ACC112 (cell line): Measurements from ENCODE around the gene DNAH10.

Source experiments
- H2AFZ ChIP-seq: fragments of 200-600 bp; sonication (generic); one replicate; pipeline ENCODE4 v1.6.0; 2017; ENCODE audit warnings: antibody characterized with exemption, low read length; ENCODE audit not compliant: unreplicated experiment
- H3K27ac ChIP-seq: fragments of 200-600 bp; sonication (generic); 2 replicates; pipeline ENCODE4 v1.5.1; 2014; ENCODE audit warnings: low read depth, mild to moderate bottlenecking, antibody characterized with exemption, low read length, moderate library complexity
- H3K27me3 ChIP-seq: fragments of 200-600 bp; sonication (generic); 2 replicates; pipeline ENCODE4 v1.6.1; 2014; ENCODE audit warnings: mild to moderate bottlenecking, antibody characterized with exemption, low read length, moderate library complexity, mixed read lengths; ENCODE audit not compliant: insufficient read depth
- H3K36me3 ChIP-seq: fragments of 200-600 bp; sonication (generic); 2 replicates; pipeline ENCODE4 v1.6.1; 2016; ENCODE audit warnings: mild to moderate bottlenecking, antibody characterized with exemption, low read length, moderate library complexity, mixed read lengths; ENCODE audit not compliant: insufficient read depth
- H3K4me1 ChIP-seq: fragments of 200-600 bp; sonication (generic); one replicate; pipeline ENCODE4 v1.6.1; 2016; ENCODE audit warnings: low read length, mixed read lengths; ENCODE audit not compliant: insufficient read depth, unreplicated experiment, control insufficient read depth
- H3K4me3 ChIP-seq: fragments of 200-600 bp; sonication (generic); 2 replicates; pipeline ENCODE4 v1.5.1; 2014; ENCODE audit warnings: mild to moderate bottlenecking, low read depth, low read length
- H3K79me2 ChIP-seq: fragments of 200-600 bp; sonication (generic); one replicate; pipeline ENCODE4 v1.6.0; 2016; ENCODE audit warnings: low read length; ENCODE audit not compliant: control insufficient read depth, unreplicated experiment, insufficient read depth

DNAH10 gene

GRCh38 chr12:123963821-123964220 lies 201.7 kb downstream of the DNAH10 start:
- H3K79me2 ChIP-seq = peaks cover 20% of the 10 kb centered on the region
- H3K4me3 ChIP-seq = no peak overlapping the region
- H3K27ac ChIP-seq = no peak overlapping the region
- no peak overlapping the region for H2AFZ ChIP-seq
- H3K4me1 ChIP-seq = peaks cover 25% of the 10 kb centered on the region
- H3K36me3 ChIP-seq = no peaks in the 10 kb centered on the region
- no peaks in the 10 kb centered on the region for H3K27me3 ChIP-seq

GRCh38 chr12:123965382-123965781 lies 203.3 kb downstream of the DNAH10 start:
- H3K4me3 ChIP-seq = no peak overlapping the region
- peaks cover 25% of the 10 kb centered on the region for H3K79me2 ChIP-seq
- no peaks in the 10 kb centered on the region for H3K27me3 ChIP-seq
- H3K27ac ChIP-seq = no peak overlapping the region
- no peaks in the 10 kb centered on the region for H3K36me3 ChIP-seq
- H2AFZ ChIP-seq = no peak overlapping the region
- H3K4me1 ChIP-seq = peaks cover 34% of the 10 kb centered on the region

DNA sequence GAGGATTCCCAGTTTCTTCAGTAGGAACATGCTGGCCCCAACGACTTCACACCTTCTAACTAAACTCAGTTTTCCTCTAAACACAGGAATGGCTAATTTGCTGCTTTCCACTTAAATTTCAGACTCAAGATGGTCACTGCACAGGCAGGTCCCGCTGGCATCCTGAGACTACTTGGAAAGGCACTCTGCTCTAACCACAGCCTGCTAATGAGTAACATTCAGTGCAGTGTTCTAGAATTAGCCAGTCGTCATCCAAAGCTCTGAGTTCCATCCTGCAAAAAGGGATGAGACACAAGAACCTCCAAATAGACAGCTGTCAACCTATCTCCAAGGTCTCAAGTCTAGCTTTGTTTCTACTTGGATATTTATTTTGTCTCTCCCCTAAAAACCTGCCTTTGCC lies 204.5 kb downstream of the DNAH10 start:
- Histone ChIP-seq H3K27me3 (no peaks in the 10 kb centered on the region), H3K36me3 (no peaks in the 10 kb centered on the region), H3K4me1 (peaks cover 42% of the 10 kb centered on the region), H2AFZ (no peak overlapping the region), H3K27ac (no peak overlapping the region), H3K79me2 (peaks cover 37% of the 10 kb centered on the region), H3K4me3 (no peak overlapping the region)

GRCh38 chr12:123967121-123967586 lies 205.1 kb downstream of the DNAH10 start:
- H3K79me2 ChIP-seq = peaks cover 42% of the 10 kb centered on the region
- H3K27me3 ChIP-seq = no peaks in the 10 kb centered on the region
- no peak overlapping the region for H3K27ac ChIP-seq
- no peak overlapping the region for H2AFZ ChIP-seq
- peaks cover 42% of the 10 kb centered on the region for H3K4me1 ChIP-seq
- no peaks in the 10 kb centered on the region for H3K36me3 ChIP-seq
- no peak overlapping the region for H3K4me3 ChIP-seq

DNA sequence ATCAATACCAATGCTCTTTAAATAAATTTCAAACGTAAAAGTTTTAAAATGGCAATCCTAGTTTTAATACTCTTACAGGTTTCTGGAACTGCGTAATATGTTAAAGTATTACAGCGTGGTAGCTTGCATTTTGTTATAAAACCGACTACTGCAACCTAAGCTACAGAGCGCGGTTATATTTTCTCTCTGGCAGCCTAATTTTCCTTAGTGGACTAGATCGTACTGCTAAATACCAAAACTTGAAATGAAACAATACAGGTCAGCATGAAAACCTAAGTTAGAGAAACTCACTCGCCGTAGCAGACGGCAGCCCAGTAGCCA lies 209.3 kb downstream of the DNAH10 start:
- Histone ChIP-seq H3K27ac (peak overlapping the region; percentile 50; the same call in 1 of the 2 replicates), H3K27me3 (no peaks in the 10 kb centered on the region), H2AFZ (peak overlapping the region; percentile 66), H3K79me2 (peaks cover 45% of the 10 kb centered on the region), H3K4me1 (peaks cover 45% of the 10 kb centered on the region), H3K4me3 (peak overlapping the region; percentile 88), H3K36me3 (peaks cover 3% of the 10 kb centered on the region; the same call in 1 of the 2 replicates)

DNA sequence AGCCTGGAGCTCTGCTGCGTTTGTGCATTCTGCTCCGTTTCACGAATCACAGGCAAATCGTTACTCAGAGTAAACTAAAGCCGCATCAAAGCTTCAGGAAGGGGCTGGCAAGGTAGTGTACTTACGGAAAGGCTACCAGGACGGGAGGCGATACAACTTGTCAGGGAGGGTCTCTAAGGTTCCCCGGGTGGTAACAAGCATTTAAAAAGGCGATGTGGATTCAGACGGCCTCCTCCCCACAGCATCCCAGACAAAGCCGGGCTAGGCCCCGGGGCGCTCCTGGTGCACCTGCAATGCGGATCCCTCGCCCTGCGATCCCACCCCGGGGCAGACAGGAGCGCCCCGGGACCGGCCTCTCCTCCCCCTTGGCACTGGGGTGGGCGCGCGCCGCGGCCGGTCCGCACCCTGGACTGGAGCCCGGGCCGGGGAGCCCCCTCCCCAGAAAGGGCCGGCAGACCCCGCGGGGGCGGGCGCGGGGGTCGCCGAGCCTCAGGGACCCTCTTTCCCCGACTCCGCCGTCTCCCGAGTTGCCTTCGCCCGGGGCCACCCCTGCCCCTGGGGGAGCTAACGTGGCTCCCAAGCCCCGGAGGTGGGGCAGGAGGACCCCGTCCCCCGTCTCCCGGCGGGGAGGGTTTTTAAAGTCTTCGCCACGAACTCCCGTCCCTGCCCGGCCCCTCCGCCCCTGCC lies 209.8 kb downstream of the DNAH10 start:
- H3K36me3 ChIP-seq = peaks cover 3% of the 10 kb centered on the region; the same call in 1 of the 2 replicates
- H3K79me2 ChIP-seq = peaks cover 44% of the 10 kb centered on the region
- peaks cover 40% of the 10 kb centered on the region for H3K4me1 ChIP-seq
- H3K4me3 ChIP-seq = peak overlapping the region; percentile 88
- peak overlapping the region; percentile 50; the same call in 1 of the 2 replicates for H3K27ac ChIP-seq
- no peaks in the 10 kb centered on the region for H3K27me3 ChIP-seq
- H2AFZ ChIP-seq = peak overlapping the region; percentile 66

DNA sequence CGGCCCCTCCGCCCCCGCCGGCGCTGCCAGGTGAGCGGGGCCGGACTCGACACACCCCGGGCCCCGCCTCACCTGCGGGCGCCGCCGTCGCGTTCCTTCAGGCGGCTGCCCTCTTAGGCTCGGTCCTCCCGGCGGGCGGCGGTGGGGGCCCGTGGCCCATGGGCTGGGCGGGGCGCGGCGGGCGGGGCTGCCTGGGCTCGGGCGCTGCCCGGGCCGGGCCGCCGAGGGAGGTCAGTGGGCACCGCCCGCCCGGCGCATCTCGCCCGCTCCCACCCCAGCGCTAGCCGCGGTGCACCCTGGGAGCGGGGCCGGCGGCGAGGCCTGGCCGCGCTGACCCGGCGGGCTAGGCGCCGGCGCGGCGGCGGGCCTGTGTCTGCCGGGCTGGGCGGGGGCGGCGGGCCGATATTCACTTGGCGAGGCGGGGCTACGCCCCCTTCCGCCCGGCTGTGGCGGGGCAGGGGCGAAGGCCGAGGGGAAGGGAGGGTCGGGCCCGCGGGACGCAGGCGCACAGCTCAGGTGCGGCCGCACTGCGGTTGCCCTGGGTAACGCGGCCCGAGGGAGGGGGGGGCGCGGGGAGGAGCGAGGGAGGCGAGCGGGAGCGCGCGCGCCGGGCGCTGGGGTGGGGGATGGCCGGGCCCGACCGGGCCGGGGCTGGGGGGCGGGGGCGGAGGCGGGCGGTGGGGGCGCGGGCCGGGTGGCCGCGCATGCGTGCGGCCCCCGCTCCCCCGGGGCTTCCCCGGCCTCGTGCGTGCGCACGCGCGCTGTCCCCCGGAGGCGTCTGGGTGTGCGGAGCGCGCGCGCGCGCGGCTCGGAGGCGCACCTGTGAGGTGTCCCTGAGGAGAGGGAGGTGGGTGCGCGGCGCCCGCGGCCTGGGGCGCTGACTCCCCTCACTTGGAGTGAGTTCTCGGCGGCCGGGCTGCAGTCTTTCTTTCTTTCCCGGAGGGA lies 210.6 kb downstream of the DNAH10 start, which contains the start of the genes CCDC92 and ZNF664:
TSS of gene CCDC92 (minus strand) at position 375 of the 945 bp plus-strand sequence. CDS start 28,526 bp downstream, outside the sequence.
TSS of gene ZNF664 (plus strand) at position 759 of the 945 bp plus-strand sequence. CDS start 38,930 bp downstream, outside the sequence.
- H3K4me3 ChIP-seq = peak within 1 kb of the TSS; percentile 88
- H3K79me2 ChIP-seq = peaks cover 37% of the 10 kb centered on the region
- no peaks in the 10 kb centered on the region for H3K27me3 ChIP-seq
- peak within 1 kb of the TSS; percentile 50; the same call in 1 of the 2 replicates for H3K27ac ChIP-seq
- peak within 1 kb of the TSS; percentile 73 for H2AFZ ChIP-seq
- H3K4me1 ChIP-seq = peaks cover 32% of the 10 kb centered on the region
- peaks cover 3% of the 10 kb centered on the region; the same call in 1 of the 2 replicates for H3K36me3 ChIP-seq

DNA sequence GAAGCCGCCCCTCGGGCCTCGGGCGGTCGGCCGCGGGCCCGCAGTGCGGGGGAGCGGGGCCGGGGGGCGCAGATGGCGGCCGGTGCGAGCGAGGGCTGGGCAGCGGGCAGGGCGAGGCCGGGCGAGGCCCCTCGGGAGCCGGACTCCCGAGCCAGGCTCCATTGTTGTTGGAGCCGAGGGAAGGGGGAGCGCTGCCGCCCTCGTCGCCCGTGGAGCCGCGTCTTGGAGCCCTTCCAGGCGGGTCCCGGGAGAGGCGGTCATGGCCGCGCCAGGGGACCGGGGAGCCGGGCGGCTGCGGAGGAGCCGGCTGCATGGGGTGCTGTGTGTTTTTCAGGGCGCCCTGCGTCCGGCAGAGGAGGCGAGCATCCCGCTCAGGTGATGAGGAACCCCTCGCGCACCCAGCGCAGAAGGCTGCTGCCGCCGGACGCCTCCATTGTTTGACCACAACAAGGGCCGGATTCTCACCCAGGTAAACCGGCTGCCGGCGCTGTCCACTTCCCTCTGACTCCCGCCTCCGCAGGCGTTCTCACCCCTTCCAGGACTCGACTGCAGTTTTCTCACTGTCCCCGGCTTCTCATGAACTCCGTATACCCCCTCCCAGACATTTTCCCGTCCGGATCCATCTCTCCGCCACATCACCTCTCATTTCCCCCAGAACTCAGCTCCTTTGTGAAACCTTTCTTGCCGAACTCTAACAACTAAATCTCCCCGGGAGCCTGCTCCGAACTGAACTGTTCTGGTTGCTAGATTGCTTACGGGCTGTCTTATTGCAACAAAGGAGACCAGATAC lies 211.6 kb downstream of the DNAH10 start:
- peaks cover 3% of the 10 kb centered on the region; the same call in 1 of the 2 replicates for H3K36me3 ChIP-seq
- H3K4me3 ChIP-seq = peak overlapping the region; percentile 75
- H3K79me2 ChIP-seq = peaks cover 37% of the 10 kb centered on the region
- H3K4me1 ChIP-seq = peaks cover 22% of the 10 kb centered on the region
- no peak overlapping the region for H3K27ac ChIP-seq
- H3K27me3 ChIP-seq = no peaks in the 10 kb centered on the region
- peak overlapping the region; percentile 73 for H2AFZ ChIP-seq

GRCh38 chr12:123976227-123976826 lies 214.2 kb downstream of the DNAH10 start:
- H3K27me3 ChIP-seq = no peaks in the 10 kb centered on the region
- H2AFZ ChIP-seq = no peak overlapping the region
- H3K4me3 ChIP-seq = no peak overlapping the region
- peaks cover 23% of the 10 kb centered on the region for H3K79me2 ChIP-seq
- no peak overlapping the region for H3K27ac ChIP-seq
- H3K36me3 ChIP-seq = peaks cover 3% of the 10 kb centered on the region; the same call in 1 of the 2 replicates
- H3K4me1 ChIP-seq = peaks cover 4% of the 10 kb centered on the region
